GM12878 (cell line): ENCODE measurements around the gene ITGA7. TPM values are rescaled to one million over a fixed set of nuclear protein-coding genes. Genes with fewer than 3 reads are reported as not detected.

Experiments used
- ATAC-seq: fragments of 200-7000 bp; cut with Tn5 transposase; 3 replicates; pipeline ENCODE4 v1.9.1; 2020; ENCODE audit warnings: mild to moderate bottlenecking, moderate library complexity
- BruUV-seq: library from RNA; stranded (reverse); fragments of 400-500 nt; replicated peaks from 2 replicates; lab custom pipeline; 2021; lab: Mats Ljungman, UMichigan
- CTCF ChIA-PET: fragments of 300-600 bp; sonication (Branson Sonifier 250); formaldehyde crosslinking; extraction: SDS; loops from one replicate; lab custom pipeline; 2021; ENCODE audit warnings: inconsistent platforms; lab: Yijun Ruan, JAX
- POLR2A ChIA-PET: fragments of 350-600 bp; formaldehyde crosslinking; extraction: SDS; loops from one replicate; lab custom pipeline; 2021; ENCODE audit warnings: inconsistent platforms; lab: Charles Lee
- RAD21 ChIA-PET: fragments of 300-600 bp; sonication (Branson Sonifier 250); formaldehyde crosslinking; loops from one replicate; lab custom pipeline; 2023; ENCODE audit warnings: antibody characterized with exemption; ENCODE audit not compliant: unreplicated experiment; lab: Charles Lee
- SMC1A ChIA-PET: fragments of 300-600 bp; sonication (Branson Sonifier 250); formaldehyde crosslinking; loops from one replicate; lab custom pipeline; 2023; ENCODE audit not compliant: unreplicated experiment, uncharacterized antibody; lab: Charles Lee
- DNase-seq: peaks from one replicate; pipeline ENCODE4 v3.0.0-alpha.2; 2011; ENCODE audit warnings: low read depth, low spot score
- FAIRE-seq: peaks from 3 replicates; lab custom pipeline; 2011; peaks lifted over from hg19 to GRCh38; lab: Jason Lieb, UNC
- H2AFZ ChIP-seq: 2 replicates; pipeline ENCODE4 v1.6.0; 2011; ENCODE audit warnings: low read depth, low read length, control low read depth; ENCODE audit not compliant: control insufficient read depth
- H3K27ac ChIP-seq: 2 replicates; pipeline ENCODE4 v1.5.1; 2011; ENCODE audit warnings: control low read depth; ENCODE audit not compliant: control insufficient read depth, insufficient read depth
- H3K27me3 ChIP-seq, 2 experiments: replicated peaks in 1 of 2; 2 replicates each; pipeline versions ENCODE4 v1.6.0 to v1.6.1; 2011; ENCODE audit warnings: low read length in 1 of 2; ENCODE audit not compliant: control insufficient read depth in 2 of 2, insufficient read depth in 2 of 2
- H3K36me3 ChIP-seq, 2 experiments: 2 replicates each; pipeline ENCODE4 v1.5.1; 2011; ENCODE audit warnings: low read length in 1 of 2; ENCODE audit not compliant: control insufficient read depth in 2 of 2, insufficient read depth in 2 of 2
- H3K4me1 ChIP-seq: 2 replicates; pipeline ENCODE4 v1.6.1; 2011; ENCODE audit warnings: mild to moderate bottlenecking, low read length, moderate library complexity, mixed read lengths; ENCODE audit not compliant: control insufficient read depth, insufficient read depth
- H3K4me2 ChIP-seq: 2 replicates; pipeline ENCODE4 v1.6.0; 2011; ENCODE audit warnings: control low read depth; ENCODE audit not compliant: control insufficient read depth, insufficient read depth
- H3K4me3 ChIP-seq: fragments of 200-600 bp; sonication (generic); 2 replicates; pipeline ENCODE4 v1.5.1; 2016
- H3K79me2 ChIP-seq: 2 replicates; pipeline ENCODE4 v1.6.0; 2011; ENCODE audit warnings: low read length; ENCODE audit not compliant: control insufficient read depth, insufficient read depth
- H3K9ac ChIP-seq: 2 replicates; pipeline ENCODE4 v1.8.0; 2011; ENCODE audit warnings: low read length, control low read depth, mixed read lengths; ENCODE audit not compliant: control insufficient read depth, insufficient read depth
- H3K9me3 ChIP-seq: replicated peaks from 3 replicates; pipeline ENCODE4 v1.5.1; 2011; ENCODE audit warnings: mild to moderate bottlenecking, low read length; ENCODE audit not compliant: control insufficient read depth, insufficient read depth
- H4K20me1 ChIP-seq: 2 replicates; pipeline ENCODE4 v1.6.0; 2011; ENCODE audit not compliant: control insufficient read depth, insufficient read depth
- BCL11A ChIP-seq: IDR thresholded peaks from 2 replicates; pipeline ENCODE4 v1.6.1; 2011; ENCODE audit warnings: low read depth, low read length
- CBX5 ChIP-seq: sonication (generic); IDR thresholded peaks from 2 replicates; pipeline ENCODE4 v1.6.1; 2016; ENCODE audit warnings: low read depth, moderate library complexity, mild to moderate bottlenecking, inconsistent platforms
- CHD4 ChIP-seq: fragments of 200-600 bp; sonication (generic); IDR thresholded peaks from 2 replicates; pipeline ENCODE4 v1.6.1; 2016; ENCODE audit warnings: mild to moderate bottlenecking
- FOXK2 ChIP-seq: fragments of 450-650 bp; IDR thresholded peaks from 2 replicates; pipeline ENCODE4 v1.6.1; 2017; ENCODE audit warnings: mild to moderate bottlenecking, moderate library complexity
- FOXM1 ChIP-seq: IDR thresholded peaks from 2 replicates; pipeline ENCODE4 v1.6.1; 2012; ENCODE audit warnings: low read depth, mild to moderate bottlenecking, inconsistent platforms, low read length, moderate library complexity
- KDM1A ChIP-seq: fragments of 200-600 bp; sonication (generic); IDR thresholded peaks from 2 replicates; pipeline ENCODE4 v1.6.1; 2016; ENCODE audit warnings: borderline replicate concordance
- NR2C2 ChIP-seq: IDR thresholded peaks from 2 replicates; pipeline ENCODE4 v1.6.1; 2011; ENCODE audit warnings: borderline replicate concordance, low read depth; ENCODE audit not compliant: control insufficient read depth, insufficient read length
- POLR2A ChIP-seq: IDR thresholded peaks from 2 replicates; pipeline ENCODE4 v1.6.1; 2011; ENCODE audit warnings: low read depth, mild to moderate bottlenecking, low read length
- RCOR1 ChIP-seq: conservative IDR thresholded peaks from 2 replicates; pipeline ENCODE4 v1.6.1; 2012; ENCODE audit warnings: low read depth, low read length, improper control_type of control experiment
- ZBTB40 ChIP-seq: fragments of 450-650 bp; IDR thresholded peaks from 2 replicates; pipeline ENCODE4 v1.6.1; 2016; ENCODE audit warnings: mild to moderate bottlenecking, moderate library complexity, borderline replicate concordance
- ZNF274 ChIP-seq: IDR thresholded peaks from one replicate; pipeline ENCODE4 v1.8.0; 2011; ENCODE audit not compliant: insufficient read length, insufficient read depth
- ZNF592 ChIP-seq: fragments of 450-650 bp; IDR thresholded peaks from 2 replicates; pipeline ENCODE4 v1.6.1; 2017; ENCODE audit warnings: mild to moderate bottlenecking, moderate library complexity
- ZZZ3 ChIP-seq: IDR thresholded peaks from 2 replicates; pipeline ENCODE4 v1.6.1; 2011; ENCODE audit warnings: low read depth; ENCODE audit not compliant: control insufficient read depth, insufficient read length
- WGBS: methylation state at CpG from one replicate; pipeline ENCODE4 v1.1.6; 2016; ENCODE audit warnings: low lambda C conversion rate; ENCODE audit not compliant: insufficient replicate concordance, insufficient coverage; ENCODE audit errors: missing lambda C conversion rate; 5-methylcytosine and 5-hydroxymethylcytosine counted together
- in situ Hi-C: fragments of 300-500 bp; cut with MboI; formaldehyde crosslinking; loops from 9 replicates; pipeline ENCODE4 v1.14.3; 2018; ENCODE audit warnings: mixed read lengths
- intact Hi-C: fragments of 100-400 bp; cut with micrococcal nuclease; formaldehyde crosslinking; loops from one replicate; pipeline ENCODE4 v1.14.2; 2022; ENCODE audit not compliant: unreplicated experiment
- polyA plus RNA-seq, 11 experiments: library from polyadenylated mRNA; depleted of rRNA in 4 of 11; unstranded in 6 of 11; stranded (reverse) in 5 of 11; fragments of >200 nt; fragmentation: Nextera tagmentation in 4 of 11; fragmentation: Illumina TruSeq in 1 of 11; extraction: Ambion mirVana in 4 of 11; extraction: Trizol in 1 of 11; gene quantifications; 1 replicate in 1 of 11; 2 replicates in 10 of 11; pipeline versions ENCODE4 v1.2.1 to v1.2.3, GENCODE V29; 2011 to 2016; ENCODE audit warnings: inconsistent platforms in 2 of 11, missing spikeins in 2 of 11, low read depth in 1 of 11
- total RNA-seq, 4 experiments: library from RNA; depleted of rRNA in 3 of 4; stranded (reverse); fragments of >200 nt in 3 of 4; fragmentation: Illumina TruSeq in 1 of 4; extraction: Trizol in 1 of 4; gene quantifications; 2 replicates each; pipeline versions ENCODE4 v1.2.1 to v1.2.3, GENCODE V29; 2013 to 2021

Gene ITGA7
- total and polyA plus RNA-seq, 10 of the 15 experiments (the other 5 are each of a cell fraction or from before 2014, with no cell fraction given), result 0.18 to 5.1 (median 1.5) TPM

GRCh38 chr12:55693323-55694187 lies 14.1 kb downstream of the ITGA7 start (continued):
- TF ChIP-seq ZBTB40, result no peak
- no peak for TF ChIP-seq RCOR1
- no peak for TF ChIP-seq FOXM1

- POLR2A ChIA-PET, result no interaction called here
- intact Hi-C loops (no loop called here), in situ Hi-C loops (no loop called here)
- Histone ChIP-seq H3K9ac (no peak overlapping the region), H3K9me3 (no peaks in the 10 kb centered on the region), H2AFZ (no peak overlapping the region), H3K4me1 (peaks cover 3% of the 10 kb centered on the region), H3K4me3 (no peak overlapping the region), H3K4me2 (no peak overlapping the region), H3K79me2 (no peaks in the 10 kb centered on the region), H3K27me3 (no peaks in the 10 kb centered on the region; a peak in 1 of 4 replicates), H3K27ac (no peak overlapping the region), H3K36me3 (no peaks in the 10 kb centered on the region), H4K20me1 (no peaks in the 10 kb centered on the region)
- DNase-seq (no peak), ATAC-seq (no peak), FAIRE-seq (no peak)
- no TSS peak for BruUV-seq
- CTCF ChIA-PET, result no interaction called here
- WGBS, result 63% methylated on average over 12 of the region's 12 CpGs
- SMC1A ChIA-PET, result no interaction called here
- RAD21 ChIA-PET, result no interaction called here
- TF ChIP-seq KDM1A (no peak), ZZZ3 (no peak), CHD4 (no peak), NR2C2 (no peak), FOXK2 (no peak), POLR2A (no peak), BCL11A (no peak), ZNF592 (no peak), ZNF274 (no peak), CBX5 (no peak)
These were observed 14.9 kb downstream of the ITGA7 start for GRCh38 chr12:55692631-55693322.
